Nephron (organoid): Measurements from ENCODE around the gene RPS6KA4.
A peak's percentile ranks its signal among the peaks of the same experiment; 100 is the strongest.
"Not testable (repeated sequence)": the region's sequence is repeated elsewhere in the genome, so short reads cannot be mapped to it uniquely, and the experiment has no call there.

Source experiments
- H3K27ac Mint-ChIP-seq, 3 experiments: 2 replicates each; pipeline ENCODE4 v1.8.0; 2020; ENCODE audit warnings: mixed read lengths in 3 of 3, mild to moderate bottlenecking in 2 of 3, moderate library complexity in 1 of 3
- H3K27me3 Mint-ChIP-seq: 2 replicates; pipeline ENCODE4 v1.8.0; 2021; ENCODE audit warnings: low read depth, mild to moderate bottlenecking, moderate library complexity, mixed read lengths
- H3K36me3 Mint-ChIP-seq: 2 replicates; pipeline ENCODE4 v1.8.0; 2020; ENCODE audit warnings: low read depth, mixed read lengths
- H3K4me1 Mint-ChIP-seq: 2 replicates; pipeline ENCODE4 v1.8.0; 2020; ENCODE audit warnings: mixed read lengths
- H3K4me3 Mint-ChIP-seq, 3 experiments: 2 replicates each; pipeline ENCODE4 v1.8.0; 2020; ENCODE audit warnings: mild to moderate bottlenecking in 3 of 3, mixed read lengths in 3 of 3, moderate library complexity in 2 of 3
- H3K9me3 Mint-ChIP-seq: 2 replicates; pipeline ENCODE4 v1.8.0; 2020; ENCODE audit warnings: mixed read lengths
- TF ChIP-seq, protein P1 (sequence below), 3 experiments: fragments of 200-600 bp; sonication (generic); IDR thresholded peaks; one replicate each; pipeline ENCODE4 v1.5.0; 2021; ENCODE audit warnings: antibody characterized with exemption in 3 of 3; ENCODE audit not compliant: unreplicated experiment in 3 of 3

Gene RPS6KA4

DNA sequence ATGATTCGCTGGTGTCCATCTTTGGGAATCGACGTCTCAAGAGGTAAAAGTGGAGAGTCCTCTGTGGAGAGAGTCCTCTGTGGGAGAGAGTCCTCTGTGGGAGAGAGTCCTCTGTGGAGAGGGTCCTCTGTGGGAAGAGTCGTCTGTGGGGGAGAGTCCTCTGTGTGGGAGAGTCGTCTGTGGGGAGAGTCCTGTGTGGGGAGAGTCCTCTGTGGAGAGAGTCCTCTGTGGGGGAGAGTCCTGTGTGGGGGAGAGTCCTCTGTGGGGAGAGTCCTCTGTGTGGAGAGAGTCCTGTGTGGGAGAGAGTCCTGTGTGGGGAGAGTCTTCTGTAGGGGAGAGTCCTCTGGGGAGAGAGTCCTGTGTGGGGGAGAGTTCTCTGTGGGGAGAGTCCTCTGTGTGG lies 37.9 kb upstream of the RPS6KA4 start:
- Mint-ChIP-seq H3K36me3 (peaks cover 9% of the 10 kb centered on the region), H3K27me3 (no peaks in the 10 kb centered on the region), H3K9me3 (no peaks in the 10 kb centered on the region), H3K4me3 (peak overlapping the region; percentile 64 to 77 (median 76)), H3K27ac (peak overlapping the region in 1 of 3 experiments; percentile 29), H3K4me1 (peaks cover 16% of the 10 kb centered on the region)
- TF ChIP-seq, protein P1, sequence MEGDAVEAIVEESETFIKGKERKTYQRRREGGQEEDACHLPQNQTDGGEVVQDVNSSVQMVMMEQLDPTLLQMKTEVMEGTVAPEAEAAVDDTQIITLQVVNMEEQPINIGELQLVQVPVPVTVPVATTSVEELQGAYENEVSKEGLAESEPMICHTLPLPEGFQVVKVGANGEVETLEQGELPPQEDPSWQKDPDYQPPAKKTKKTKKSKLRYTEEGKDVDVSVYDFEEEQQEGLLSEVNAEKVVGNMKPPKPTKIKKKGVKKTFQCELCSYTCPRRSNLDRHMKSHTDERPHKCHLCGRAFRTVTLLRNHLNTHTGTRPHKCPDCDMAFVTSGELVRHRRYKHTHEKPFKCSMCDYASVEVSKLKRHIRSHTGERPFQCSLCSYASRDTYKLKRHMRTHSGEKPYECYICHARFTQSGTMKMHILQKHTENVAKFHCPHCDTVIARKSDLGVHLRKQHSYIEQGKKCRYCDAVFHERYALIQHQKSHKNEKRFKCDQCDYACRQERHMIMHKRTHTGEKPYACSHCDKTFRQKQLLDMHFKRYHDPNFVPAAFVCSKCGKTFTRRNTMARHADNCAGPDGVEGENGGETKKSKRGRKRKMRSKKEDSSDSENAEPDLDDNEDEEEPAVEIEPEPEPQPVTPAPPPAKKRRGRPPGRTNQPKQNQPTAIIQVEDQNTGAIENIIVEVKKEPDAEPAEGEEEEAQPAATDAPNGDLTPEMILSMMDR (IDR thresholded peaks at IDR 0.05; ENCODE audit: unreplicated experiment in 3 of 3) = no peak

DNA sequence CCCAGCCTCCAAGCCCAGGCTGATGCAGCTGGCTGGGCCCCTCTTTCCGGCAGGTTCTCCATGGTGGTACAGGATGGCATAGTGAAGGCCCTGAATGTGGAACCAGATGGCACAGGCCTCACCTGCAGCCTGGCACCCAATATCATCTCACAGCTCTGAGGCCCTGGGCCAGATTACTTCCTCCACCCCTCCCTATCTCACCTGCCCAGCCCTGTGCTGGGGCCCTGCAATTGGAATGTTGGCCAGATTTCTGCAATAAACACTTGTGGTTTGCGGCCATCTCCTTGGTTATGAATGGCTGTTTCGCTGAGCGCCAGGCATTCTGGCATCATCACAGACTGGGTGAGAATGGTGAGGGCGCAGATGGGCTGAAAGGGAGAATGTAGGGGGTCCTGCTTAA lies 37.4 kb upstream of the RPS6KA4 start:
- Mint-ChIP-seq H3K4me1 (peaks cover 16% of the 10 kb centered on the region), H3K4me3 (peak overlapping the region; percentile 64 to 77 (median 76)), H3K9me3 (no peaks in the 10 kb centered on the region), H3K36me3 (peaks cover 9% of the 10 kb centered on the region), H3K27me3 (no peaks in the 10 kb centered on the region), H3K27ac (peak overlapping the region in 1 of 3 experiments; percentile 35)
- TF ChIP-seq, protein P1 (IDR thresholded peaks at IDR 0.05; ENCODE audit: unreplicated experiment in 3 of 3) = no peak

DNA sequence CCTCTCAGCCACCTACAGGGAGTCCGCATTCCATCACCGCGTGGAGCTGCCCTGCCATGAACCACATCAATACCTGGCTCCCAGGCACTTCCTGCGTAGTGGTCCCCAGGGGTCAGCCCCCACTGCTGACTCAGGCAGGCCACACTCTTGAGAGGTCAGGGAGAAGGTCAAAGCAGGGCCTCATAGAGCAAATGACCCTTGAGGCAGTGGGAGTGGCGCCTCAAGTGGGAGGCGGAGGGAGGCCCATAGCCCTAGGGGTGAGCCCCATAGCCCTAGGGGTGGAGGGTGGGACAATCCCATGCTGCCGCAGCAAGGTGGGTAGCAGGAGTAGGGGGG lies 36.1 kb upstream of the RPS6KA4 start:
- no peak overlapping the region for H3K4me3 Mint-ChIP-seq

DNA sequence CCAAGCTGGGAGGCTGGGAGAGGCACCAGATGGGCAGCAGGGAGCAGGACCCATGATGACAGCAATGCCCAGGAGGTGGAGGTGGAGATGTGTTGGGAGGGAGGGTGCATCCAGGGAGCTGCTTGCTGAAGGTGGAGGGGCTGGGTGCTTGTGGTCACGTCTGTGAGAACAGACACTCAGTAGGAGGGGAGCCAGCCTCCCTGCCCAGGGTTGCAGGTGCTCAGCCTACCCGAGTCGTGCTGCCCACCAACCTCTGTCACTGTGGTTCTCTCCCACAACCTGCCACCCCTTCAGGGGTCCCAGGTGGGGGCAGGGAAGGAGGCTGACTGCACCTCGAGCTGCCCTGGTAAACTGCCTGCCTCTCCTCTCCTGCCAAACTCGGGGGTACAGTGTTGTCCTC lies 35.6 kb upstream of the RPS6KA4 start:
- Mint-ChIP-seq H3K4me3 (peak overlapping the region; percentile 9 to 71 (median 58)), H3K36me3 (peaks cover 9% of the 10 kb centered on the region), H3K27me3 (no peaks in the 10 kb centered on the region), H3K27ac (no peak overlapping the region), H3K4me1 (peaks cover 7% of the 10 kb centered on the region), H3K9me3 (no peaks in the 10 kb centered on the region)
- TF ChIP-seq, protein P1 (IDR thresholded peaks at IDR 0.05; ENCODE audit: unreplicated experiment in 3 of 3) = no peak

More for the DNA sequence above, 36.1 kb upstream of the RPS6KA4 start:
- TF ChIP-seq, protein P1 (IDR thresholded peaks at IDR 0.05; ENCODE audit: unreplicated experiment in 3 of 3) = no peak
- H3K36me3 Mint-ChIP-seq = peaks cover 9% of the 10 kb centered on the region
- H3K27ac Mint-ChIP-seq = no peak overlapping the region
- no peaks in the 10 kb centered on the region for H3K27me3 Mint-ChIP-seq
- H3K4me1 Mint-ChIP-seq = peaks cover 8% of the 10 kb centered on the region
- H3K9me3 Mint-ChIP-seq = no peaks in the 10 kb centered on the region

DNA sequence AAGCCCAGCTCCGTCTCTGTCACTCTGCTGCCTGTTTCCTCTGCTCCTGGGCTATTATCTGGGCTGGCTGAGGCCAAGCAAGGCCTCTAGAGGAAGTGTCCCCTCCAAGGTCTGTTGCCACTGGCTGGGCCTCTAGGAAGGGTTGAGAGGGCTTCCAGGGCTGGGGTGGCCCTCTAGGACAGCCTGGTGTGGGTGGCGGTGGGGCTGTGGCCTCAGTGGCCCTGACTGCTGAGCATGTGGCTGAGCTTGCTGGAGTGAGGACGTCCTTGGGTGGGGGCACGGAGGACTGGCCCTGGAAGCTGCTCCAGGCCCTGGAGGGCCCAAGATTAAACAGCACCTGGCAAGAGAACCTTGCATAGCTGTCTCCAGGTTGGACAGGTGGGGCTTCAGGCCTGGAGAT lies 35.0 kb upstream of the RPS6KA4 start:
- H3K4me3 Mint-ChIP-seq = peak overlapping the region in 1 of 3 experiments; percentile 36
- not testable (repeated sequence) for H3K36me3 Mint-ChIP-seq, H3K27ac Mint-ChIP-seq, H3K9me3 Mint-ChIP-seq, H3K27me3 Mint-ChIP-seq, H3K4me1 Mint-ChIP-seq

DNA sequence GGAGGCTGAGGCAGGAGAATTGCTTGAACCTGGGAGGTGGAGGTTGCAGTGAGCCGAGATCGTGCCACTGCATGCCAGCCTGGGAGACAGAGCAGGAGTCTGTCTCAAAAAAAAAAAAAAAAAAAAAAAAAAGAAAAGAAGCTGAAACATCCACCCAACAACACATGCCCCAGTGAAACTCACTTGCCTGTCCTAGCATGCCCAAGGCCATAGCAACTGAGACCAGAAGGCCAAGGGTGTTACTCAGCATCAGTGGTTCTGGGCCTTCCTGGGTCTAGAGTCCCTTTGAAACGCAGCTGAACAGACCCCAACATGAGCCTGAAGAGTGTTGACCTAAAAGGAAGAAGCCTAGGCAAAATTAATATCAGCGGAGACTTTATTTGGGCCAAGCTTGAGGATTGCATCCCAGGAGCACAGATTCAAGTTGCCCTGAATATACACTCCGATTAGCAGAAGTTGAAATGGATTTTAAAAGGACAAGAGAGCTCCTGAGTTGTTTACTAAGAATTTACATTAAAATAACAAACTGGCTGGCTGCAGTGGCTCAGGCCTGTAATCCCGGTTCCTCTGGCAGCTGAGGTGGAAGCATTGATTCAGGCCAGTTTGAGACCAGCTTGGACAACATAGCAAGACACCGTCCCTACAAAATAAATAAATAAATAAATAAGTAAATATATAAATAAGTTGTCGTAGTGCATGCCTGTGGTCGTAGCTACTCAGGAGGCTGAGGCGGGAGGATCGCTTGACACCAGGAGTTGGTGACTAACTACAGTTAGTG lies 34.1 kb upstream of the RPS6KA4 start:
- no peak overlapping the region for H3K27ac Mint-ChIP-seq
- no peaks in the 10 kb centered on the region for H3K4me1 Mint-ChIP-seq
- peaks cover 9% of the 10 kb centered on the region for H3K36me3 Mint-ChIP-seq
- no peak overlapping the region for H3K4me3 Mint-ChIP-seq
- TF ChIP-seq, protein P1 (IDR thresholded peaks at IDR 0.05; ENCODE audit: unreplicated experiment in 3 of 3) = no peak
- H3K9me3 Mint-ChIP-seq = no peaks in the 10 kb centered on the region
- no peaks in the 10 kb centered on the region for H3K27me3 Mint-ChIP-seq
